Lower lobe of right lung (tissue), 2 donors: ENCODE data around the gene MSH4. TPM values are rescaled to one million over a fixed set of nuclear protein-coding genes. Genes with fewer than 3 reads are reported as not detected.
"Not testable (repeated sequence)": the region's sequence is repeated elsewhere in the genome, so short reads cannot be mapped to it uniquely, and the experiment has no call there.

Source experiments
- ATAC-seq, 2 donors: fragments of 200-7000 bp; cut with Tn5 transposase; one replicate each; pipeline ENCODE4 v1.9.1; 2020 to 2022; ENCODE audit warnings: mild to moderate bottlenecking in 2 of 2, moderate library complexity in 2 of 2
- DNase-seq: peaks from one replicate; pipeline ENCODE4 v3.0.0-alpha.2; 2020
- H3K27ac ChIP-seq: fragments of 200-600 bp; one replicate; pipeline ENCODE4 v1.8.0; 2022
- H3K27me3 ChIP-seq: fragments of 200-600 bp; one replicate; pipeline ENCODE4 v1.8.0; 2022; ENCODE audit warnings: low read depth
- H3K36me3 ChIP-seq: fragments of 200-600 bp; one replicate; pipeline ENCODE4 v1.8.0; 2022; ENCODE audit warnings: mild to moderate bottlenecking
- H3K4me1 ChIP-seq: fragments of 200-600 bp; one replicate; pipeline ENCODE4 v1.8.0; 2022
- H3K4me3 ChIP-seq: fragments of 200-600 bp; one replicate; pipeline ENCODE4 v1.8.0; 2022; ENCODE audit warnings: mild to moderate bottlenecking
- H3K9me3 ChIP-seq: fragments of 200-600 bp; one replicate; pipeline ENCODE4 v1.8.0; 2022
- intact Hi-C: fragments of 100-400 bp; cut with DNase I; formaldehyde crosslinking; loops from one replicate; pipeline ENCODE4 v1.11.0; 2022
- total RNA-seq: library from RNA; stranded (reverse); fragmentation: NEBNext Ultra II Directional; extraction: Animal tissue kit (Norgen Biotek cat#: 25700); gene quantifications from one replicate; pipeline ENCODE4 v1.2.1, GENCODE V29; 2021
- TF ChIP-seq, protein P1 (sequence below): fragments of 200-600 bp; IDR thresholded peaks from one replicate; pipeline ENCODE4 v1.8.0; 2022; ENCODE audit warnings: antibody characterized with exemption, mild to moderate bottlenecking
- donor health status: DM: no; HTN: yes; CAD: no; lungs with severe emphysema.

Gene MSH4
- total RNA-seq, 1 donor from 2014 or later, result 0.65 TPM

DNA sequence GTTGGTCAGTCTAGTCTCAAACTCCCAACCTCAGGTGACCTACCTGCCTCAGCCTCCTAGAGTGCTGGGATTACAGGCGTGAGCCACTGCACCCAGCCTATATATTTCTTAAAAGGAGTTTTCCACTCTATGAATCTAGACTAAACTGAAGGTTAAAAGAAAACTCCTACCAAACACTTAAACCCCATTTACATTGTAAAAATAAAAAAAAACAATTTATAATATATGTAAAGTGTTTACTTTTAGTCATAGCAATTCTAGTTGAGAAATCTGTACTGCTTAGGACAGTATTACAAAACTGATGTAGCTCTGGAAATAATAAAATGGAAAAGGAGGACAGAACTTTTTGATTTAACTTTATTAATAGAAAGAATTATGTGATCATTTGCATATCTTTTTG lies 126.0 kb downstream of the MSH4 start:
- H3K9me3 ChIP-seq, result no peaks in the 10 kb centered on the region
- H3K27ac ChIP-seq, result no peak overlapping the region
- no peaks in the 10 kb centered on the region for H3K27me3 ChIP-seq
- TF ChIP-seq, protein P1, sequence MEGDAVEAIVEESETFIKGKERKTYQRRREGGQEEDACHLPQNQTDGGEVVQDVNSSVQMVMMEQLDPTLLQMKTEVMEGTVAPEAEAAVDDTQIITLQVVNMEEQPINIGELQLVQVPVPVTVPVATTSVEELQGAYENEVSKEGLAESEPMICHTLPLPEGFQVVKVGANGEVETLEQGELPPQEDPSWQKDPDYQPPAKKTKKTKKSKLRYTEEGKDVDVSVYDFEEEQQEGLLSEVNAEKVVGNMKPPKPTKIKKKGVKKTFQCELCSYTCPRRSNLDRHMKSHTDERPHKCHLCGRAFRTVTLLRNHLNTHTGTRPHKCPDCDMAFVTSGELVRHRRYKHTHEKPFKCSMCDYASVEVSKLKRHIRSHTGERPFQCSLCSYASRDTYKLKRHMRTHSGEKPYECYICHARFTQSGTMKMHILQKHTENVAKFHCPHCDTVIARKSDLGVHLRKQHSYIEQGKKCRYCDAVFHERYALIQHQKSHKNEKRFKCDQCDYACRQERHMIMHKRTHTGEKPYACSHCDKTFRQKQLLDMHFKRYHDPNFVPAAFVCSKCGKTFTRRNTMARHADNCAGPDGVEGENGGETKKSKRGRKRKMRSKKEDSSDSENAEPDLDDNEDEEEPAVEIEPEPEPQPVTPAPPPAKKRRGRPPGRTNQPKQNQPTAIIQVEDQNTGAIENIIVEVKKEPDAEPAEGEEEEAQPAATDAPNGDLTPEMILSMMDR, result no peak
- ATAC-seq (no peak), DNase-seq (no peak)
- intact Hi-C loops, result no loop called here
- H3K36me3 ChIP-seq, result no peaks in the 10 kb centered on the region
- no peaks in the 10 kb centered on the region for H3K4me1 ChIP-seq
- H3K4me3 ChIP-seq, result no peak overlapping the region

DNA sequence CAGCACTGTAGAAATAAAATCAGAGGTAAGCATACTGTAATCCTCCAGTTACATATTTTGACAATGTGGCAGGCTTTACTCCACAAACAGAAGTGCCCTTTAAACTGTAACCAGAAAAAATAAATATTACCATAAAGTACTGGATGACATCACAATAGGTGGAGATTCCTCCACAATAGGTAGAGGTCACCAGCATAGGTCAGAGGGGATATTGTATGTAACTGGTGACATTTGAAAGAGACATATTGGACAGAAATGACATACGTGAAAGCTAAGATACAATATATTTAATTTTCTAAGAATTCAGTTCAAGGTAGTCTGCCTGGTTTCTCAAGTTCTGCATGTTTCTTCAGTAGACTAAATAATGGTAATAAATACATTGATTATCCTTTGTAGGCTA lies 135.6 kb downstream of the MSH4 start, which contains the start of gene ASB17:
ASB17 (minus strand) TSS at position 101 of the 400 bp plus-strand sequence. CDS start 113 bp downstream, outside the sequence.
- no peaks in the 10 kb centered on the region for H3K9me3 ChIP-seq
- no peak for ATAC-seq
- no peak for DNase-seq
- no peak within 1 kb of the TSS for H3K4me3 ChIP-seq
- H3K27me3 ChIP-seq, result no peaks in the 10 kb centered on the region
- no peaks in the 10 kb centered on the region for H3K4me1 ChIP-seq
- H3K36me3 ChIP-seq, result no peaks in the 10 kb centered on the region
- no peak within 1 kb of the TSS for H3K27ac ChIP-seq
- intact Hi-C loops, result no loop called here
- TF ChIP-seq, protein P1, result no peak

DNA sequence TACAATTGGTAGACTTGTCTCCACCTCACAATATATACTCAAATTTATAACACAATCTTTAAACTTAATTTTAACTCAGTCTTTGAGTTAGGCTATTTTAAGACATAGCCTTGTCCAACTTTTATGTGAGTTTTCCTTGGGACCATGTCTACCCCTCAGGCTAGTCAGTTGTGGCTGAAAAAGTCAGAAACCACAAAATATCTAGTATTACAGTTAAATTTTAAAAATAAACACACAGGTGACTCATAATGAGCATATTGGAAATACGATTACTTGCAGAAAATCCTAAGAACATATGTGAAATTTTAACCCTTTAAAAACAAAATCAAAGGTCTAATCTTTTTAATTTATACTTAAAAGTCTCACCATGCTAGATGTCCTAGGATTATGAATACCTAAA lies 140.4 kb downstream of the MSH4 start:
- no peaks in the 10 kb centered on the region for H3K9me3 ChIP-seq
- ATAC-seq, result no peak
- intact Hi-C loops, result no loop called here

DNA sequence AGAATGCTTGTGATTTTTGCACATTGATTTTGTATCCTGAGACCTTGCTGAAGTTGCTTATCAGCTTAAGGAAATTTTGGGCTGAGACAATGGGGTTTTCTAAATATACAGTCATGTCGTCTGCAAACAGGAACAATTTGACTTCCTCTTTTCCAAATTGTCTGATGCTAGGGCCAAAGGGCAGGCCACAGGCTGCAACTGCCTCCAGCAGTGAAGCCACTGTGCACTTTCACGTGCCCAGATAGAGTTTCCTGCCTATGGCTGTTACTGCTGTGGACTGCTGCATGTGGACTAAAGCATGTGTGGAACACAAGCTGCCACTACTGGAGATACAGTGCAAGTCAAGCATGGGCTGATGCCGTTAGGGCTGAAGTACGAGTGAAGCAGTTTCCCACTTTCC lies 146.4 kb downstream of the MSH4 start:
- H3K4me3 ChIP-seq, DNase-seq, H3K4me1 ChIP-seq, H3K36me3 ChIP-seq, H3K27me3 ChIP-seq, H3K9me3 ChIP-seq, H3K27ac ChIP-seq, intact Hi-C loops, ATAC-seq: not testable (repeated sequence)

More for the DNA sequence above, 140.4 kb downstream of the MSH4 start:
- Histone ChIP-seq H3K27me3 (no peaks in the 10 kb centered on the region), H3K4me3 (no peak overlapping the region), H3K4me1 (no peaks in the 10 kb centered on the region), H3K36me3 (no peaks in the 10 kb centered on the region), H3K27ac (no peak overlapping the region)
- no peak for DNase-seq
- TF ChIP-seq, protein P1, result no peak

DNA sequence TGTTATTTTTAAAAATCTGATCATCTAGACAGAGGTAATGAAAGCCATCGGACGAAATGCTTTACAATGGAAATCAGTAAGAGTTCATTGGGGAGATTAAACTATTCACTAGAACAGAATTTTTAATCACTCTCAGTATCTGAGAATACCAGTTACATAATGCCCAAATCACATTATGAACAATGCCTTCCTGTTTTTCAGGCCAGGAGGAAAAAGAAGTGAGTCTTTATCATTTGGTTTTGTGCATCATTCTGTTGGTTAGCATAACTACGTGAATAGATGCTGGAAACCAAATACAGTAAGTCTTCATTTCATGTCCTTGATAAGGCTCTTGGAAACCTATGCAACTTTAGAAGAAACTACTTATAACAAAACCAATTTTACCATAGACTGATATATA lies 153.5 kb downstream of the MSH4 start:
- Histone ChIP-seq H3K4me1 (no peaks in the 10 kb centered on the region), H3K27me3 (no peaks in the 10 kb centered on the region), H3K36me3 (no peaks in the 10 kb centered on the region), H3K27ac (no peak overlapping the region), H3K9me3 (peaks cover 5% of the 10 kb centered on the region), H3K4me3 (no peak overlapping the region)
- intact Hi-C loops, result no loop called here
- DNase-seq (no peak), ATAC-seq (no peak)
- TF ChIP-seq, protein P1, result no peak

DNA sequence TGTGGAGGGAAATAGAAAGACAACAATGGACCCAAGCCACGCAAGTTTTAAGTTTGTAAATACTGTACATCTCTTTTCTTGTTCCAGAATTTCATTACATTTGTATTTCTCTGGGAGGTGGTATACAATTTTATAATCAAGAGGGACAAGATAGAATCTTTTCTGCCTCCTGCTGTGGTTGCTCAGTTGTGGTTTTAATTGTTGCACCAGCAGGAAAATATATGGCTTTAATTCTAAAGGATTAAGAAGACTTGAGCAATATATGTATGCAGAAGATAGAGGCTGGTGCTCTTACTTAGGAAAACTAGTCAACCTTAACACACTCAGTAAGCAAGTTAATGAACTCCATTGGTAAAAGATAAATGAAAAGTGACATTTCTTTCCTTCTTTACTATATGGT lies 155.3 kb downstream of the MSH4 start:
- no peaks in the 10 kb centered on the region for H3K4me1 ChIP-seq
- H3K9me3 ChIP-seq, result no peaks in the 10 kb centered on the region
- ATAC-seq (no peak), DNase-seq (no peak)
- no peak overlapping the region for H3K27ac ChIP-seq
- TF ChIP-seq, protein P1, result no peak
- no peaks in the 10 kb centered on the region for H3K36me3 ChIP-seq
- intact Hi-C loops, result no loop called here
- H3K27me3 ChIP-seq, result no peaks in the 10 kb centered on the region
- no peak overlapping the region for H3K4me3 ChIP-seq
